GM18951 (cell line): ENCODE data around the gene LHX3.

Source experiments
- POLR2A ChIP-seq: IDR thresholded peaks from 4 replicates; pipeline ENCODE4 v1.6.1; 2011; ENCODE audit warnings: mild to moderate bottlenecking; ENCODE audit not compliant: insufficient read length, insufficient read depth; ENCODE audit errors: extremely low read depth
- in situ Hi-C: fragments of 300-500 bp; cut with MboI; formaldehyde crosslinking; loops from one replicate; pipeline ENCODE4 v1.12.0; 2022; ENCODE audit warnings: low sequenced_read_pairs, mixed read lengths, inconsistent platforms; ENCODE audit not compliant: unreplicated experiment

The LHX3 gene

GRCh38 chr9:136204838-136205706, at the start of gene LHX3:
LHX3 (minus strand) TSS chr9:136205128; CDS start chr9:136205012, 116 bp downstream.
- in situ Hi-C loops = no loop called here
- TF ChIP-seq POLR2A = no peak

DNA sequence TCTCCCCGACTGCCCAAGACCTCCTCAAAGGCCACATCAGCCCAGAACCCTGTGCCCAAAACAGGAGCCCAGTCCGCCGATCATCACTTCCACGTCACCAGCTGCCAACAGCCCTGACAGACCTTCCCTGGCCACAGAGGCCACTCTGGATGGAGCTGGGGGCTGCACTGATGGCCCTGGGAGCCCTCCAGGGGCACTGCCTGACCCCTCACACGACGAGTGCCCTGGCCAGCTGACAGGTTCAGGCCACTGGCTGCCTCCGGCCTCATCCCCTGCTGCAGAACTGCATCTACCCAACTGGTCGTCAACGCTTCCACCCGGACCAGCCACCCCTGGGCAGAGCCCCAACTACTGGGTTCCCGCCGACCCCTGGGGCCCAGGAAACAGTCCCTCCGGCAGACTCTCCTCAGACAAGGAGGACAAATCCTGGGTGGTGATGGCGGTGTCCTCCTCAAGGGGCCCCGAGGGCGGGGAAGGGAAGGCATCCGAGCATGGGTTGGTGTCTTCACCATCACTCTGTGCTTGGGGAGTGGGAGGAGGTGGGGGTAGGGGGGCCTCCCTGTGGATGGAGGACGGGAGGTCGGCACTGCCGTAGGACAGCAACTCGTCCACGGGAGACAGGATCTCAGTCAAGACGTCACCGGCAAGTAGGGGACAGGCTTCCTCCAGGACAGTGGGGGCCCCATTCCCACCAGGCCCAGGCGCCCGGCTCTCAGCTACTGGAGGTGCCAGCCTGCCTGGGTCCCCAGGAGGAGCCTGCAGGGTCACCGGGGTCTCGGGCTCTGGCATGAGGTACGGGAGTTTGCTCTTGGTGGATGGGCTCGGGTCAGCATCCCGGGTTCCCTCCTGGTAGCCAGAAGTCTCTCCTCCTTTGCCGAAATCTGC, 48.6 kb upstream of the LHX3 start:
- no peak for TF ChIP-seq POLR2A
- in situ Hi-C loops = loop anchor here (25.0 kb wide), 1 partner anchor 91 kb away; no protein-coding TSS in a partner anchor

- in situ Hi-C loops = loop anchor here (25.0 kb wide), 1 partner anchor 91 kb away; no protein-coding TSS in a partner anchor
- no peak for TF ChIP-seq POLR2A
Measured at GRCh38 chr9:136252846-136253245, 47.9 kb upstream of the LHX3 start.

GRCh38 chr9:136252281-136252680, 47.4 kb upstream of the LHX3 start:
- no peak for TF ChIP-seq POLR2A
- in situ Hi-C loops = loop anchor here (25.0 kb wide), 1 partner anchor 90 kb away; no protein-coding TSS in a partner anchor

DNA sequence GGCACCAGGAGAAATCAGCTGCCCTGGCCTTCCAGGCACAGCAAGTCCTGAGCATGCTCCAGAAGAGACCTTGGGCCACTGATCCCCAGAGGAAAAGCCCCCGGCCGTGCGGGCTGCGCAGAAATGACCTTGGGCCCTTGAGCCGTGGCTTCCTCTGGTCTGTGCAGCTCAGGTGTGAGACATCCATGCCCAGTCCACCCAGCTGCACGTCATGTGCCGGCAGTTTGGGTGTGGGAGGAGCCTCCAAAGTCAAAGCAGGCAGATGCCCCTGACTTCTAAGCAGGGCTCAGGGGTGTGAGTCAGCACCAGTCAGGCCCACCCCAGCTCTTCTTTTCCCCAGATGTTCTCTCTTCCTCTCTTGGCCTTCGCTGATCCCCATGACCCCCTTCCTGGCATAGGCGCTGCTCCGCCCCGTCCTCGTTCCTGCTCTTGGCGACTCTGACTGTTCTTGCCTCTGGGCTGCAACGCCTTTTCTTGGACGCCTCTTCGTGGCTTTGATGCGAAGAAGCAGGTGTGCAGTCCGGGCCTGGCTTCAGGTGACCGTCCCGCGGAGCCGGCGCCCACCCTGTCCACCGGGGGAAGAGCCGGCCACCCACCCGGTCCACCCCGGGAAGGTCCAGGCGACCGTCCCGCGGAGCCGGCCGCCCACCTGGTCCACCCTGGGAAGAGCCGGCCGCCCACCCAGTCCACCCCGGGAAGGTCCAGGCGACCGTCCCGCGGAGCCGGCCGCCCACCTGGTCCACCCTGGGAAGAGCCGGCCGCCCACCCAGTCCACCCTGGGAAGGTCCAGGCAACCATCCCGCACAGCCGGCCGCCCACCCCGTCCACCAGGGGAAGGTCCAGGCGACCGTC, 46.6 kb upstream of the LHX3 start:
- in situ Hi-C loops = loop anchor here (25.0 kb wide), 1 partner anchor 89 kb away; no protein-coding TSS in a partner anchor
- TF ChIP-seq POLR2A = no peak

GRCh38 chr9:136250676-136251075, 45.7 kb upstream of the LHX3 start:
- in situ Hi-C loops = loop anchor here (25.0 kb wide), 1 partner anchor 88 kb away; no protein-coding TSS in a partner anchor
- no peak for TF ChIP-seq POLR2A

GRCh38 chr9:136249877-136250559, 45.1 kb upstream of the LHX3 start:
- in situ Hi-C loops = loop anchor here (25.0 kb wide), 1 partner anchor 88 kb away; no protein-coding TSS in a partner anchor
- no peak for TF ChIP-seq POLR2A

- no peak for TF ChIP-seq POLR2A
- in situ Hi-C loops = no loop called here
Measured at GRCh38 chr9:136248951-136249876, 44.3 kb upstream of the LHX3 start.

- no peak for TF ChIP-seq POLR2A
- in situ Hi-C loops = no loop called here
Measured at GRCh38 chr9:136247947-136248637, 43.2 kb upstream of the LHX3 start.

GRCh38 chr9:136247551-136247916, 42.6 kb upstream of the LHX3 start:
- in situ Hi-C loops = no loop called here
- TF ChIP-seq POLR2A = no peak
